ENCODE measurements around the gene AHRR.
"Not testable (repeated sequence)": the region's sequence is repeated elsewhere in the genome, so short reads cannot be mapped to it uniquely, and the experiment has no call there.

AHRR gene

GRCh38 chr5:380701-381309 is 59.3 kb downstream of the AHRR start:
- DNase-seq = no peak

- no peak for DNase-seq
Measured at GRCh38 chr5:383066-383465, 61.6 kb downstream of the AHRR start.

GRCh38 chr5:383621-384020 is 62.1 kb downstream of the AHRR start:
- no peak for DNase-seq

GRCh38 chr5:384576-384975 is 63.1 kb downstream of the AHRR start:
- DNase-seq = not testable (repeated sequence)

- DNase-seq = no peak
Measured at GRCh38 chr5:385321-385720, 63.8 kb downstream of the AHRR start.

GRCh38 chr5:386432-387341 is 65.2 kb downstream of the AHRR start:
- no peak for DNase-seq

- no peak for DNase-seq
Measured at GRCh38 chr5:387491-388265, 66.2 kb downstream of the AHRR start.

- no peak for DNase-seq
Measured at GRCh38 chr5:388266-389196, 67.0 kb downstream of the AHRR start.

- no peak for DNase-seq
Measured at GRCh38 chr5:389197-389821, 67.8 kb downstream of the AHRR start.

- DNase-seq = no peak
Measured at GRCh38 chr5:389891-390622, 68.5 kb downstream of the AHRR start.

GRCh38 chr5:390623-391491 is 69.3 kb downstream of the AHRR start:
- DNase-seq = no peak

- DNase-seq = no peak
Measured at GRCh38 chr5:392431-392988, 71.0 kb downstream of the AHRR start.

- no peak for DNase-seq
Measured at GRCh38 chr5:393846-394275, 72.3 kb downstream of the AHRR start.

- DNase-seq = no peak
Measured at GRCh38 chr5:394671-395155, 73.2 kb downstream of the AHRR start.

GRCh38 chr5:395156-395920 is 73.8 kb downstream of the AHRR start:
- no peak for DNase-seq

GRCh38 chr5:395921-396530 is 74.5 kb downstream of the AHRR start:
- no peak for DNase-seq

GRCh38 chr5:396531-396961 is 75.0 kb downstream of the AHRR start:
- no peak for DNase-seq

- DNase-seq = not testable (repeated sequence)
Measured at GRCh38 chr5:398141-398474, 76.6 kb downstream of the AHRR start.
